AG04449 (cell line): ENCODE results near the gene KIF6.
"Not testable (repeated sequence)": the region's sequence is repeated elsewhere in the genome, so short reads cannot be mapped to it uniquely, and the experiment has no call there.

Experiments
- CTCF ChIA-PET: fragments of 350-600 bp; formaldehyde crosslinking; extraction: SDS; loops from one replicate; lab custom pipeline; 2021; ENCODE audit warnings: antibody characterized with exemption; lab: Yijun Ruan, JAX
- POLR2A ChIA-PET: fragments of 400-600, 350-600 bp; formaldehyde crosslinking; extraction: SDS; loops from one replicate; lab custom pipeline; 2020; ENCODE audit warnings: antibody characterized with exemption, inconsistent platforms; lab: Yijun Ruan, JAX
- DNase-seq: peaks from one replicate; pipeline ENCODE4 v3.0.0-alpha.2; 2010; ENCODE audit warnings: low read depth, low spot score
- H3K4me3 ChIP-seq: 2 replicates; pipeline ENCODE4 v1.5.1; 2011; ENCODE audit warnings: low read depth, mild to moderate bottlenecking, control low read depth, low read length
- TF ChIP-seq, protein P1 (sequence below): IDR thresholded peaks from one replicate; pipeline ENCODE4 v1.5.1; 2011; ENCODE audit warnings: mild to moderate bottlenecking, moderate library complexity, low read length, control low read depth, inconsistent platforms; ENCODE audit not compliant: insufficient read depth; ENCODE audit errors: missing control alignments

Gene KIF6

DNA sequence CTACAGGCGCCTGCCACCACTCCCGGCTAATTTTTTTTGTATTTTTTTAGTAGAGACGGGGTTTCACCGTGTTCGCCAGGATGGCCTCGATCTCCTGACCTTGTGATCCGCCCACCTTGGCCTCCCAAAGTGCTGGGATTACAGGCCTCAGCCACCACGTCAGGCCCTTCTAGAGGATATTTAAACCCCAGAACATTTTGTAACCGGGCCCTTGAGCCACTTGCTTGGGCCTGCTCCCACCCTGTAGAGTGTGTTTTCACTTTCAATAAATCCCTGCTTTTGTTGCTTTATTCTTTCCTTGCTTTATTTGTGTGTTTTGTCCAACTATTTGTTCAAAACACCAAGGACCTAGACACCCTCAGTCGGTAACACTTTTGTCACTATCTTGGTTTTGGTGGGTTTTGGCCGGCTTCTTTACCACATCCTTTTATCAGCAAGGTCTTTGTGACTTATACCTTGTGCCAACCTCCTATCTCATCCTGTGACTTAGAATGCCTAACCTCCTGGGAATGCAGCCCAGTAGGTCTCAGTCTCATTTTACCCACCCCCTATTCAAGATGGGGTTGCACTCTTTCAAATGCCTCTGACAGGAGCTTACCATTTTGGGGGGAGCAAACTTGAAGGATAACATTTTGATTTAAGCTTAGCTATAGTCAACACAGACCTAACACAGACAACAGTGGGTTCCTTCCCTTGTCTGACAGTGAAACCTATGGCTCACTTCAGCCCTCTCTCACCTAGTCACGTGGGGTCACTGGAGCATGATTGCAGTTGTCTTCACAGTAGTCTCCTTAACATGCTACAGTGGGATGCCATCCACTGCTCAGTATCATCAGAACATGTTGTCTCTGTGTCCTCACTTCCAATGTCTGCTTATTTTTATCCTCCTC lies 27.9 kb upstream of the KIF6 start:
- CTCF ChIA-PET: interaction anchor here (0.7 kb wide), 1 partner anchor 355 kb away, joined by 3 read pairs; no protein-coding TSS in a partner anchor
- DNase-seq: no peak
- POLR2A ChIA-PET: no interaction called here
- no peak overlapping the region for H3K4me3 ChIP-seq
- TF ChIP-seq, protein P1, sequence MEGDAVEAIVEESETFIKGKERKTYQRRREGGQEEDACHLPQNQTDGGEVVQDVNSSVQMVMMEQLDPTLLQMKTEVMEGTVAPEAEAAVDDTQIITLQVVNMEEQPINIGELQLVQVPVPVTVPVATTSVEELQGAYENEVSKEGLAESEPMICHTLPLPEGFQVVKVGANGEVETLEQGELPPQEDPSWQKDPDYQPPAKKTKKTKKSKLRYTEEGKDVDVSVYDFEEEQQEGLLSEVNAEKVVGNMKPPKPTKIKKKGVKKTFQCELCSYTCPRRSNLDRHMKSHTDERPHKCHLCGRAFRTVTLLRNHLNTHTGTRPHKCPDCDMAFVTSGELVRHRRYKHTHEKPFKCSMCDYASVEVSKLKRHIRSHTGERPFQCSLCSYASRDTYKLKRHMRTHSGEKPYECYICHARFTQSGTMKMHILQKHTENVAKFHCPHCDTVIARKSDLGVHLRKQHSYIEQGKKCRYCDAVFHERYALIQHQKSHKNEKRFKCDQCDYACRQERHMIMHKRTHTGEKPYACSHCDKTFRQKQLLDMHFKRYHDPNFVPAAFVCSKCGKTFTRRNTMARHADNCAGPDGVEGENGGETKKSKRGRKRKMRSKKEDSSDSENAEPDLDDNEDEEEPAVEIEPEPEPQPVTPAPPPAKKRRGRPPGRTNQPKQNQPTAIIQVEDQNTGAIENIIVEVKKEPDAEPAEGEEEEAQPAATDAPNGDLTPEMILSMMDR: no peak

DNA sequence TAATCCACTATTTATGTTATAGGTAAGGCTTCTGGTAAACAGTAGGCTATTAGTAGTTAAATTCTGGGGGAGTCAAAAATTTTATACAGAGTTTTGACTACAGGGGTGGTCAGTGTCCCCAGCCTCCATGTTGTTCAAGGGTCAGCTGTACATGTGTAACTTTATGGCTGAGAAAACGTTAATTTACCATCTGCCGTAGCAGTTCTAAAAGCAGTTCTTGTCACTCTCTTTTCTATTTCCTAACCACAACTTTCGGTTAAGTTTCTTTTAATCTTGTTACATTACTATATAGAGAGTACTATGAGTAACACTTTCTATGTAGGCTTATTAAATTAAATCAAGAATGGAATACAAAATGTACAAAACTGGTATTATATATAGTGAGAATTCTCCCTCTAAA lies 21.6 kb upstream of the KIF6 start:
- H3K4me3 ChIP-seq: no peak overlapping the region
- TF ChIP-seq, protein P1: no peak
- DNase-seq: no peak
- CTCF ChIA-PET: no interaction called here
- POLR2A ChIA-PET: no interaction called here

DNA sequence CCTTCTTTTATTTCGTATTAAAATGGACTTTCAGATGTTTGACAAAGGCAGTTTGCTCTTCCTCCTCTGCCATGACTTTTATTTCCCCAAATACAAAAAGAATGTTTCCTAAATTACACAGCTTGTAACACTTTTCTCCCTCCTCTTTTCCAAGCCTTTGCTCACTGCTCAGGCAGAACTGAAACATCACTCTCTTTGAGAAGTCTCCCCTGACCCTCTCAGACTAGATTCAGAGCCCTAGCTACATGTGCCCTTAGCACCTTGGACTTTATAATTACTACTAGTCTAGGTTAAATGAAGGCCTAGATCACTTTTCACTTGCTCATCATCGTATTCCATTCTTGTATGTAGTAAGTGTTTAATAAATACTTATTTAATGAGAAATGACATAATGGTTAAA lies 8.5 kb upstream of the KIF6 start:
- ChIA-PET CTCF (no interaction called here), POLR2A (no interaction called here)
- TF ChIP-seq, protein P1: no peak
- DNase-seq: no peak
- no peak overlapping the region for H3K4me3 ChIP-seq

DNA sequence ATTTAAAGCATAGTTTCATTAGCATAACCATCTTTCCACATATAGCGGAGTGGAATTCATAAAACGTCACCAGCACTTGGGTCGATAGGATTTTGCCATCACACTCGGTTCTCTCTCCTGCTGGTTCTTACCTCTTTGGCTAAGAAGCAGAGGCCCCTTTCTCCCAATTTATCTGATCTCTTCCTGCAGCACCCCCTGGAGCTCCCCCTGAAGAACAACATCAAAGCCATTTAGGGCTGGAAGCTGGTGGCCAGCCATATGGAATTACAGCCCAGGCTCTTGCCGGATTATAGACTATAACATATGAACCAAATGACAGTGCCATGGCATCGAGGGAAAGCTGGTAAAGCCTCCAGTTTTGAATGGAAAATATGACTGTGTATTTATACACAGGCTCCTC lies 6.4 kb upstream of the KIF6 start:
- H3K4me3 ChIP-seq: no peak overlapping the region
- TF ChIP-seq, protein P1: no peak
- DNase-seq: no peak
- ChIA-PET CTCF (no interaction called here), POLR2A (no interaction called here)

DNA sequence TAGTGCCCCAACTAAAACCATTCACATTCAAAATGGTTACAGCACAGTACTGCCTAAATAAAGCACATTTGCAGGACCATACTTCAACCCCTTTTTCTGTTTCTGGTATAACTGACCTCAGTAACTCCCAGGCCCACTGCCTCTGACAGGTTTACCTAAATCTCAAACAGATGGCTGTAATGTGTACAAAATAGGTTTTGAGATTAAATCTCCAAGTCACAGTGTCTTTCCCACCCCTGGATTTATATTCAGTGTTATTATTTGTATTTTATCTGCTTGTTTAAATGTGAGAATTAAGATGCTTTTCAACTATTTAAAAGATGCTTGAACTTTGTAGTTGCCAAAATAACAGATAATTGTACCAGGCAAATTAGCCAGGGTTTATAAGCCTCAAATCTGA lies 4.7 kb upstream of the KIF6 start:
- ChIA-PET CTCF (interaction anchor here (1.4 kb wide), 1 partner anchor 136 kb away, joined by 4 read pairs; no protein-coding TSS in a partner anchor), POLR2A (no interaction called here)
- TF ChIP-seq, protein P1: no peak
- DNase-seq: no peak
- H3K4me3 ChIP-seq: no peak overlapping the region

DNA sequence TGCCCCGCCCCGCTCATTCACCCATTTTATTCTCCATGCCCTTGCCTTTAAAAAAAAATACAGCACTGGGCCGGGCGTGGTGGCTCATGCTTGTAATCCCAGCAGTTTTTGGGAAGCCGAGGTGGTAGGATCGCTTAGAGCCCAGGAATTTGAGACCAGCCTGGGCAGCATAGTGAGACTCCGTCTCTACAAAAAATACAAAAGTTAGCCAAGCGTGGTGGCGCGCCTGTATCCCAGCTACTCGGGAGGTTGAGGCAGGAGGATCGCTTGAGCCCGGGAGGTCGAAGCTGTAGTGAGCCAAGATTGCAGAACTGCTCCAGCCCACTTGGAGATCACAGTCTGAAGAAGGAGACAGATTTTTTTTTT lies 407 bp upstream of the KIF6 start:
- no peak for DNase-seq
- ChIA-PET POLR2A (no interaction called here), CTCF (no interaction called here)
- H3K4me3 ChIP-seq: peak overlapping the region; percentile 82
- TF ChIP-seq, protein P1: no peak

DNA sequence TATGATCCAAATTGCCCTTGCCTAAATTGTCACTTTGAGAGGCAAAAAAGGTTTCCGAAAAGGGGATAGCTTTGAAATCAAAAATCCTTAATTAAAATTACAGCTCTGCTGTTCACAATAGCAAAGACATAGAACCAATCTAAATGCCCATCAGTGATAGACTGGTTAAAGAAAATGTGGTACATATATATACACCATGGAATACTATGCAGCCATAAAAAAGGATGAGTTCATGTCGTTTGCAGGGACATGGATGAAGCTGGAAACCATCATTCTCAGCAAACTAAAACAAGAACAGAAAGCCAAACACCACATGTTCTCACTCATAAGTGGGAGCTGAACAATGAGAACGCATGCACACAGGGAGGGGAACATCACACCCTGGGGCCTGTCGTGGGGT lies 1.9 kb downstream of the KIF6 start:
- CTCF ChIA-PET, POLR2A ChIA-PET, H3K4me3 ChIP-seq, DNase-seq: not testable (repeated sequence)
